GM12878 (cell line): Measurements from ENCODE around the gene COL23A1. TPM values are rescaled to one million over a fixed set of nuclear protein-coding genes. Genes with fewer than 3 reads are reported as not detected.

ENCODE experiments used
- ATAC-seq: fragments of 200-7000 bp; cut with Tn5 transposase; 3 replicates; pipeline ENCODE4 v1.9.1; 2020; ENCODE audit warnings: mild to moderate bottlenecking, moderate library complexity
- BruUV-seq: library from RNA; stranded (reverse); fragments of 400-500 nt; replicated peaks from 2 replicates; lab custom pipeline; 2021; lab: Mats Ljungman, UMichigan
- CTCF ChIA-PET: fragments of 300-600 bp; sonication (Branson Sonifier 250); formaldehyde crosslinking; extraction: SDS; loops from one replicate; lab custom pipeline; 2021; ENCODE audit warnings: inconsistent platforms; lab: Yijun Ruan, JAX
- POLR2A ChIA-PET: fragments of 350-600 bp; formaldehyde crosslinking; extraction: SDS; loops from one replicate; lab custom pipeline; 2021; ENCODE audit warnings: inconsistent platforms; lab: Charles Lee
- RAD21 ChIA-PET: fragments of 300-600 bp; sonication (Branson Sonifier 250); formaldehyde crosslinking; loops from one replicate; lab custom pipeline; 2023; ENCODE audit warnings: antibody characterized with exemption; ENCODE audit not compliant: unreplicated experiment; lab: Charles Lee
- SMC1A ChIA-PET: fragments of 300-600 bp; sonication (Branson Sonifier 250); formaldehyde crosslinking; loops from one replicate; lab custom pipeline; 2023; ENCODE audit not compliant: unreplicated experiment, uncharacterized antibody; lab: Charles Lee
- DNase-seq: peaks from one replicate; pipeline ENCODE4 v3.0.0-alpha.2; 2011; ENCODE audit warnings: low read depth, low spot score
- FAIRE-seq: peaks from 3 replicates; lab custom pipeline; 2011; peaks lifted over from hg19 to GRCh38; lab: Jason Lieb, UNC
- H2AFZ ChIP-seq: 2 replicates; pipeline ENCODE4 v1.6.0; 2011; ENCODE audit warnings: low read depth, low read length, control low read depth; ENCODE audit not compliant: control insufficient read depth
- H3K27ac ChIP-seq: 2 replicates; pipeline ENCODE4 v1.5.1; 2011; ENCODE audit warnings: control low read depth; ENCODE audit not compliant: control insufficient read depth, insufficient read depth
- H3K27me3 ChIP-seq, 2 experiments: replicated peaks in 1 of 2; 2 replicates each; pipeline versions ENCODE4 v1.6.0 to v1.6.1; 2011; ENCODE audit warnings: low read length in 1 of 2; ENCODE audit not compliant: control insufficient read depth in 2 of 2, insufficient read depth in 2 of 2
- H3K36me3 ChIP-seq, 2 experiments: 2 replicates each; pipeline ENCODE4 v1.5.1; 2011; ENCODE audit warnings: low read length in 1 of 2; ENCODE audit not compliant: control insufficient read depth in 2 of 2, insufficient read depth in 2 of 2
- H3K4me1 ChIP-seq: 2 replicates; pipeline ENCODE4 v1.6.1; 2011; ENCODE audit warnings: mild to moderate bottlenecking, low read length, moderate library complexity, mixed read lengths; ENCODE audit not compliant: control insufficient read depth, insufficient read depth
- H3K4me2 ChIP-seq: 2 replicates; pipeline ENCODE4 v1.6.0; 2011; ENCODE audit warnings: control low read depth; ENCODE audit not compliant: control insufficient read depth, insufficient read depth
- H3K4me3 ChIP-seq: fragments of 200-600 bp; sonication (generic); 2 replicates; pipeline ENCODE4 v1.5.1; 2016
- H3K79me2 ChIP-seq: 2 replicates; pipeline ENCODE4 v1.6.0; 2011; ENCODE audit warnings: low read length; ENCODE audit not compliant: control insufficient read depth, insufficient read depth
- H3K9ac ChIP-seq: 2 replicates; pipeline ENCODE4 v1.8.0; 2011; ENCODE audit warnings: low read length, control low read depth, mixed read lengths; ENCODE audit not compliant: control insufficient read depth, insufficient read depth
- H3K9me3 ChIP-seq: replicated peaks from 3 replicates; pipeline ENCODE4 v1.5.1; 2011; ENCODE audit warnings: mild to moderate bottlenecking, low read length; ENCODE audit not compliant: control insufficient read depth, insufficient read depth
- H4K20me1 ChIP-seq: 2 replicates; pipeline ENCODE4 v1.6.0; 2011; ENCODE audit not compliant: control insufficient read depth, insufficient read depth
- BCL11A ChIP-seq: IDR thresholded peaks from 2 replicates; pipeline ENCODE4 v1.6.1; 2011; ENCODE audit warnings: low read depth, low read length
- CBX5 ChIP-seq: sonication (generic); IDR thresholded peaks from 2 replicates; pipeline ENCODE4 v1.6.1; 2016; ENCODE audit warnings: low read depth, moderate library complexity, mild to moderate bottlenecking, inconsistent platforms
- EZH2 ChIP-seq: IDR thresholded peaks from 2 replicates; pipeline ENCODE4 v1.6.1; 2012; ENCODE audit warnings: low read depth, mild to moderate bottlenecking, control low read depth, inconsistent platforms, low read length, borderline replicate concordance; ENCODE audit not compliant: control insufficient read depth
- IKZF1 ChIP-seq: fragments of 450-650 bp; conservative IDR thresholded peaks from 2 replicates; pipeline ENCODE4 v1.6.1; 2017; ENCODE audit warnings: antibody characterized with exemption, mild to moderate bottlenecking
- LARP7 ChIP-seq: fragments of 450-650 bp; IDR thresholded peaks from 2 replicates; pipeline ENCODE4 v1.6.1; 2017; ENCODE audit warnings: mild to moderate bottlenecking
- MYB ChIP-seq: fragments of 150-350 bp; IDR thresholded peaks from 2 replicates; pipeline ENCODE4 v1.6.1; 2014; ENCODE audit warnings: mild to moderate bottlenecking, low read depth, low read length, borderline replicate concordance
- NFXL1 ChIP-seq: fragments of 450-650 bp; IDR thresholded peaks from 2 replicates; pipeline ENCODE4 v1.6.1; 2017; ENCODE audit warnings: antibody characterized with exemption, mild to moderate bottlenecking, borderline replicate concordance
- POLR2AphosphoS2 ChIP-seq: IDR thresholded peaks from 2 replicates; pipeline ENCODE4 v1.6.1; 2011; ENCODE audit warnings: low read depth, mild to moderate bottlenecking, low read length, improper control_type of control experiment, moderate library complexity
- POU2F2 ChIP-seq: IDR thresholded peaks from 3 replicates; pipeline ENCODE4 v1.6.1; 2011; ENCODE audit warnings: low read depth, mild to moderate bottlenecking, low read length, borderline replicate concordance
- RBBP5 ChIP-seq: fragments of 200-600 bp; sonication (generic); conservative IDR thresholded peaks from 2 replicates; pipeline ENCODE4 v1.6.1; 2016
- SIX5 ChIP-seq: IDR thresholded peaks from 2 replicates; pipeline ENCODE4 v1.6.1; 2011; ENCODE audit warnings: mild to moderate bottlenecking, low read depth, low read length, moderate library complexity; ENCODE audit not compliant: severe bottlenecking
- SMAD1 ChIP-seq: fragments of 450-650 bp; IDR thresholded peaks from 2 replicates; pipeline ENCODE4 v1.6.1; 2018; ENCODE audit warnings: mild to moderate bottlenecking, low read depth; ENCODE audit not compliant: partially characterized antibody
- SMARCA5 ChIP-seq: fragments of 450-650 bp; IDR thresholded peaks from 2 replicates; pipeline ENCODE4 v1.6.1; 2017; ENCODE audit warnings: mild to moderate bottlenecking
- TBL1XR1 ChIP-seq: IDR thresholded peaks from 2 replicates; pipeline ENCODE4 v1.6.1; 2012; ENCODE audit warnings: low read depth, low read length, improper control_type of control experiment
- TCF12 ChIP-seq: IDR thresholded peaks from 2 replicates; pipeline ENCODE4 v1.6.1; 2011; ENCODE audit warnings: low read depth, mild to moderate bottlenecking, low read length
- TCF7 ChIP-seq: IDR thresholded peaks from 2 replicates; pipeline ENCODE4 v1.6.1; 2014; ENCODE audit warnings: antibody characterized with exemption, borderline replicate concordance
- YY1 ChIP-seq: IDR thresholded peaks from 2 replicates; pipeline ENCODE4 v1.6.1; 2011; ENCODE audit warnings: low read depth, mild to moderate bottlenecking, low read length
- ZNF207 ChIP-seq: fragments of 450-650 bp; IDR thresholded peaks from 2 replicates; pipeline ENCODE4 v1.6.1; 2014; ENCODE audit warnings: antibody characterized with exemption, mild to moderate bottlenecking, borderline replicate concordance
- ZNF217 ChIP-seq: fragments of 450-650 bp; IDR thresholded peaks from 2 replicates; pipeline ENCODE4 v1.6.1; 2017; ENCODE audit warnings: antibody characterized with exemption, mild to moderate bottlenecking
- WGBS: methylation state at CpG from one replicate; pipeline ENCODE4 v1.1.6; 2016; ENCODE audit warnings: low lambda C conversion rate; ENCODE audit not compliant: insufficient replicate concordance, insufficient coverage; ENCODE audit errors: missing lambda C conversion rate; 5-methylcytosine and 5-hydroxymethylcytosine counted together
- in situ Hi-C: fragments of 300-500 bp; cut with MboI; formaldehyde crosslinking; loops from 9 replicates; pipeline ENCODE4 v1.14.3; 2018; ENCODE audit warnings: mixed read lengths
- intact Hi-C: fragments of 100-400 bp; cut with micrococcal nuclease; formaldehyde crosslinking; loops from one replicate; pipeline ENCODE4 v1.14.2; 2022; ENCODE audit not compliant: unreplicated experiment
- polyA plus RNA-seq, 11 experiments: library from polyadenylated mRNA; depleted of rRNA in 4 of 11; unstranded in 6 of 11; stranded (reverse) in 5 of 11; fragments of >200 nt; fragmentation: Nextera tagmentation in 4 of 11; fragmentation: Illumina TruSeq in 1 of 11; extraction: Ambion mirVana in 4 of 11; extraction: Trizol in 1 of 11; gene quantifications; 1 replicate in 1 of 11; 2 replicates in 10 of 11; pipeline versions ENCODE4 v1.2.1 to v1.2.3, GENCODE V29; 2011 to 2016; ENCODE audit warnings: inconsistent platforms in 2 of 11, missing spikeins in 2 of 11, low read depth in 1 of 11
- total RNA-seq, 4 experiments: library from RNA; depleted of rRNA in 3 of 4; stranded (reverse); fragments of >200 nt in 3 of 4; fragmentation: Illumina TruSeq in 1 of 4; extraction: Trizol in 1 of 4; gene quantifications; 2 replicates each; pipeline versions ENCODE4 v1.2.1 to v1.2.3, GENCODE V29; 2013 to 2021
- TF ChIP-seq, protein P1 (sequence below): fragments of 450-650 bp; conservative IDR thresholded peaks from 2 replicates; pipeline ENCODE4 v1.6.1; 2017; ENCODE audit warnings: mild to moderate bottlenecking, moderate library complexity
- TF ChIP-seq, protein P2 (sequence below): fragments of 450-650 bp; IDR thresholded peaks from 2 replicates; pipeline ENCODE4 v1.6.1; 2016; ENCODE audit warnings: mild to moderate bottlenecking

The COL23A1 gene
- total and polyA plus RNA-seq, 10 of the 15 experiments (the other 5 are each of a cell fraction or from before 2014, with no cell fraction given): 0.03 to 0.83 (median 0.09) TPM; not detected in 5

DNA sequence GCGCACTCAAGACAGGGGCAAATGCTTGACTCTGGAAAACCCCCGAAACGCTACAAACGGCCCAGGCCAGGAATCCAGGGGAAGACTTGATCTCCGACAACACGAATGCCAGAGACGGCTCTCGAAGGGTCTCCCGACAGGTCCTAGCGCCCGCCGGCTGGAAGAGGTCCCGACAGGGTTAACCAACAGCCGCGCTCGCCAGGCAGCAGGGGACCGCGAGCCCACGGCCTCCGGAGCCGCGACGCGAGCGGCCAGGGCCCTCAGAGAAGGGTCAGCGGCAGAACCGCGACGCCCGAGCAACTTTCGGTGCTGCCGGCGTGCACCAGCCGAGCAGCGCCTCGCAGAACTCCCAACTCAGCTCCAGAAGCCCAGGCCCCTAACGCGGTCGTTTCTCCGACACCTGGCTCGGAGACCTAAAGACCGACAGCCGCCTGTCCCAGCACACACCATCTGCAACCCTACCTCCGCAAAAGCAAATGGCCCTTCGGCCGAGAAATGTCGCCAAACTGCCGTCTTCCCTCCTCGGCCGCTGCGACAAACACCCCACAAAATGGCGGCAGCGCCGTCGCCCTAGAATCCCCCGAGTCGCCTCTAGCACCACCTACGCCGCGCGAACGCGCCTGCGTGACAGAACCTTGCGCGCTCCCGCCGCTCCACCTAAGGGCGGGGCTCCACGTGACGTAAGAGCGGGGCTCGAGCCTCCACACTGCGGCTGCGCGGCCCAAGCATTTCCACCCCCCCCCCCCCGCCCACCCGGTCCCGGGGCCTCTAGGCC lies 36.5 kb upstream of the COL23A1 start, which contains the start of gene CLK4:
Gene CLK4, minus strand, starts transcription at position 567 of the 775 bp plus-strand sequence. CDS start 3,634 bp downstream, outside the sequence.
- Histone ChIP-seq H3K4me3 (peak within 1 kb of the TSS; percentile 79), H2AFZ (peak within 1 kb of the TSS; percentile 97), H3K27ac (peak within 1 kb of the TSS; percentile 95), H4K20me1 (no peaks in the 10 kb centered on the region), H3K36me3 (peaks cover 0 to 8% of the 10 kb centered on the region in 2 experiments; a peak in 3 of 4 replicates), H3K79me2 (peaks cover 51% of the 10 kb centered on the region), H3K9me3 (no peaks in the 10 kb centered on the region), H3K4me1 (no peaks in the 10 kb centered on the region), H3K9ac (peak within 1 kb of the TSS; percentile 99), H3K4me2 (peak within 1 kb of the TSS; percentile 90), H3K27me3 (no peaks in the 10 kb centered on the region)
- intact Hi-C loops (loop anchor here (10.0 kb wide), 2 partner anchors 228 to 928 kb away; partner anchors contain the start of genes RUFY1 and ZNF354B), in situ Hi-C loops (loop anchor here (10.0 kb wide), 1 partner anchor 918 kb away; no protein-coding TSS in a partner anchor)
- RAD21 ChIA-PET: interaction anchor here (1.4 to 1.9 kb wide), 2 partner anchors 11 to 104 kb away, joined by 4 to 7 read pairs; partner anchors contain the start of gene ZNF354A
- WGBS: 1% methylated on average over 75 of the region's 79 CpGs
- BruUV-seq: TSS peak; percentile 81
- FAIRE-seq: peak; percentile 81
- SMC1A ChIA-PET: interaction anchor here (1.3 to 2.4 kb wide), 2 partner anchors 11 kb away, joined by 4 to 10 read pairs; no protein-coding TSS in a partner anchor
- peak; percentile 89 for ATAC-seq
- CTCF ChIA-PET: interaction anchor here (2.5 kb wide), 1 partner anchor 14 kb away, joined by 11 read pairs; no protein-coding TSS in a partner anchor
- POLR2A ChIA-PET: interaction anchor here (0.5 to 2.5 kb wide), 4 partner anchors 11 to 1053 kb away, joined by 3 to 7 read pairs (median 5); partner anchors contain the start of gene ZNF354A
- peak; percentile 71 for DNase-seq
- TF ChIP-seq CBX5 (0 out of 2 replicates have a peak, but pooled peaks have one; percentile 67), EZH2 (no peak), ZNF207 (peak; percentile 76), ZNF217 (no peak), TCF7 (no peak), LARP7 (peak; percentile 97), TBL1XR1 (0 out of 2 replicates have a peak, but pooled peaks have one; percentile 25), IKZF1 (peak; percentile 63), SMAD1 (peak; percentile 32), MYB (no peak), SMARCA5 (peak; percentile 38; the same call in 1 of the 2 replicates), YY1 (peak; percentile 98), NFXL1 (no peak), POLR2AphosphoS2 (peak; percentile 91), RBBP5 (no peak), TCF12 (peak; percentile 49; the same call in 1 of the 2 replicates), POU2F2 (peak; percentile 55; the same call in 1 of the 3 replicates), BCL11A (0 out of 2 replicates have a peak, but pooled peaks have one; percentile 14), SIX5 (no peak)
- TF ChIP-seq, protein P1, sequence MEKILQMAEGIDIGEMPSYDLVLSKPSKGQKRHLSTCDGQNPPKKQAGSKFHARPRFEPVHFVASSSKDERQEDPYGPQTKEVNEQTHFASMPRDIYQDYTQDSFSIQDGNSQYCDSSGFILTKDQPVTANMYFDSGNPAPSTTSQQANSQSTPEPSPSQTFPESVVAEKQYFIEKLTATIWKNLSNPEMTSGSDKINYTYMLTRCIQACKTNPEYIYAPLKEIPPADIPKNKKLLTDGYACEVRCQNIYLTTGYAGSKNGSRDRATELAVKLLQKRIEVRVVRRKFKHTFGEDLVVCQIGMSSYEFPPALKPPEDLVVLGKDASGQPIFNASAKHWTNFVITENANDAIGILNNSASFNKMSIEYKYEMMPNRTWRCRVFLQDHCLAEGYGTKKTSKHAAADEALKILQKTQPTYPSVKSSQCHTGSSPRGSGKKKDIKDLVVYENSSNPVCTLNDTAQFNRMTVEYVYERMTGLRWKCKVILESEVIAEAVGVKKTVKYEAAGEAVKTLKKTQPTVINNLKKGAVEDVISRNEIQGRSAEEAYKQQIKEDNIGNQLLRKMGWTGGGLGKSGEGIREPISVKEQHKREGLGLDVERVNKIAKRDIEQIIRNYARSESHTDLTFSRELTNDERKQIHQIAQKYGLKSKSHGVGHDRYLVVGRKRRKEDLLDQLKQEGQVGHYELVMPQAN: peak; percentile 83
- TF ChIP-seq, protein P2, sequence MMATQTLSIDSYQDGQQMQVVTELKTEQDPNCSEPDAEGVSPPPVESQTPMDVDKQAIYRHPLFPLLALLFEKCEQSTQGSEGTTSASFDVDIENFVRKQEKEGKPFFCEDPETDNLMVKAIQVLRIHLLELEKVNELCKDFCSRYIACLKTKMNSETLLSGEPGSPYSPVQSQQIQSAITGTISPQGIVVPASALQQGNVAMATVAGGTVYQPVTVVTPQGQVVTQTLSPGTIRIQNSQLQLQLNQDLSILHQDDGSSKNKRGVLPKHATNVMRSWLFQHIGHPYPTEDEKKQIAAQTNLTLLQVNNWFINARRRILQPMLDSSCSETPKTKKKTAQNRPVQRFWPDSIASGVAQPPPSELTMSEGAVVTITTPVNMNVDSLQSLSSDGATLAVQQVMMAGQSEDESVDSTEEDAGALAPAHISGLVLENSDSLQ: peak; percentile 8; the same call in 1 of the 2 replicates
